SK-N-SH (cell line): ENCODE results near the gene KIF16B. TPM values are rescaled to one million over a fixed set of nuclear protein-coding genes. Genes with fewer than 3 reads are reported as not detected.

Experiments
- CTCF ChIA-PET: fragments of 300-600, 350-600 bp; formaldehyde crosslinking; extraction: SDS; loops from one replicate; lab custom pipeline; 2021; lab: Yijun Ruan, JAX
- POLR2A ChIA-PET: fragments of 350-600 bp; sonication (Branson Sonifier 250); formaldehyde crosslinking; extraction: SDS; loops from one replicate; lab custom pipeline; 2020; ENCODE audit warnings: antibody characterized with exemption, inconsistent platforms; lab: Yijun Ruan, JAX
- DNase-seq: peaks from one replicate; pipeline ENCODE4 v3.0.0; 2012
- H2AFZ ChIP-seq: fragments of 200-600 bp; sonication (generic); 2 replicates; pipeline ENCODE4 v1.8.1; 2016; ENCODE audit warnings: antibody characterized with exemption, mild to moderate bottlenecking, low read depth
- H3F3A ChIP-seq: fragments of 200-600 bp; sonication (generic); replicated peaks from 2 replicates; pipeline ENCODE3; 2016; ENCODE audit warnings: antibody characterized with exemption, mild to moderate bottlenecking; ENCODE audit not compliant: insufficient read depth
- H3K27ac ChIP-seq, 2 experiments: fragments of 200-500 bp in 1 of 2; fragments of 200-600 bp in 1 of 2; sonication (Bioruptor generic) in 1 of 2; sonication (generic), shearing (Covaris generic) in 1 of 2; 2 replicates each; pipeline versions ENCODE4 v1.5.1 to v1.6.1; 2014 to 2016; ENCODE audit warnings: low read depth in 2 of 2, inconsistent platforms in 1 of 2, low read length in 1 of 2, mild to moderate bottlenecking in 1 of 2, mixed read lengths in 1 of 2
- H3K27me3 ChIP-seq: fragments of 200-600 bp; sonication (generic), shearing (Covaris generic); 2 replicates; pipeline ENCODE4 v1.6.1; 2016; ENCODE audit warnings: mixed run types; ENCODE audit not compliant: insufficient read depth
- H3K36me3 ChIP-seq, 2 experiments: fragments of 200-500 bp in 1 of 2; fragments of 200-600 bp in 1 of 2; sonication (Bioruptor generic) in 1 of 2; sonication (generic) in 1 of 2; replicated peaks in 1 of 2; 2 replicates each; pipeline versions ENCODE3 to v1.5.1; 2014 to 2016; ENCODE audit warnings: low read length in 1 of 2, mild to moderate bottlenecking in 1 of 2; ENCODE audit not compliant: insufficient read depth in 2 of 2, control insufficient read depth in 1 of 2
- H3K4me1 ChIP-seq, 2 experiments: fragments of 200-500 bp in 1 of 2; fragments of 200-600 bp in 1 of 2; sonication (Bioruptor generic) in 1 of 2; sonication (generic), shearing (Covaris generic) in 1 of 2; 2 replicates each; pipeline versions ENCODE4 v1.5.1 to v1.6.1; 2014 to 2016; ENCODE audit warnings: low read depth in 1 of 2, low read length in 1 of 2, mixed run types in 1 of 2; ENCODE audit not compliant: insufficient read depth in 2 of 2, control insufficient read depth in 1 of 2
- H3K4me2 ChIP-seq: fragments of 200-600 bp; sonication (generic), shearing (Covaris generic); 2 replicates; pipeline ENCODE4 v1.6.1; 2017; ENCODE audit warnings: mixed run types
- H3K4me3 ChIP-seq, 2 experiments: fragments of 200-500 bp in 1 of 2; fragments of 200-600 bp in 1 of 2; sonication (Bioruptor generic) in 1 of 2; sonication (generic), shearing (Covaris generic) in 1 of 2; 2 replicates each; pipeline versions ENCODE4 v1.5.1 to v1.8.1; 2014 to 2016; ENCODE audit warnings: low read depth in 2 of 2, inconsistent platforms in 1 of 2, low read length in 1 of 2, mild to moderate bottlenecking in 1 of 2, mixed read lengths in 1 of 2, moderate library complexity in 1 of 2
- H3K79me2 ChIP-seq: fragments of 200-600 bp; sonication (generic); 2 replicates; pipeline ENCODE4 v1.8.1; 2017; ENCODE audit warnings: mild to moderate bottlenecking; ENCODE audit not compliant: insufficient read depth
- H3K9ac ChIP-seq: fragments of 200-600 bp; sonication (generic); 2 replicates; pipeline ENCODE4 v1.6.1; 2017; ENCODE audit warnings: mixed run types
- H3K9me2 ChIP-seq: fragments of 200-600 bp; sonication (generic); 2 replicates; pipeline ENCODE4 v1.6.1; 2017; ENCODE audit warnings: mixed run types
- H3K9me3 ChIP-seq: fragments of 200-600 bp; sonication (generic); 2 replicates; pipeline ENCODE4 v1.6.1; 2017; ENCODE audit warnings: mixed run types, mild to moderate bottlenecking, moderate library complexity
- H4K20me1 ChIP-seq: fragments of 200-600 bp; sonication (generic); 2 replicates; pipeline ENCODE4 v1.6.1; 2017; ENCODE audit warnings: mild to moderate bottlenecking, mixed run types; ENCODE audit not compliant: insufficient read depth
- CTCF ChIP-seq: fragments of 200-600 bp; sonication (generic); IDR thresholded peaks from 2 replicates; pipeline ENCODE4 v1.6.1; 2017; ENCODE audit warnings: antibody characterized with exemption, mild to moderate bottlenecking, moderate library complexity
- EZH2phosphoT487 ChIP-seq: fragments of 200-600 bp; sonication (generic); IDR thresholded peaks from 2 replicates; pipeline ENCODE4 v1.6.1; 2017; ENCODE audit warnings: low read depth, mixed run types, mild to moderate bottlenecking, antibody characterized with exemption, moderate library complexity, borderline replicate concordance
- FOXJ3 ChIP-seq: sonication (generic); formaldehyde crosslinking; IDR thresholded peaks from 2 replicates; pipeline ENCODE4 v1.5.1; 2020; ENCODE audit warnings: mild to moderate bottlenecking, missing genetic modification reagents
- GABPA ChIP-seq: IDR thresholded peaks from 2 replicates; pipeline ENCODE4 v1.4.0; 2012; ENCODE audit warnings: low read depth, mild to moderate bottlenecking
- MAX ChIP-seq: IDR thresholded peaks from 2 replicates; pipeline ENCODE4 v1.4.0; 2012; ENCODE audit warnings: low read depth
- MEF2A ChIP-seq: IDR thresholded peaks from 2 replicates; pipeline ENCODE4 v1.4.0; 2012; ENCODE audit warnings: low read depth, borderline replicate concordance
- NRF1 ChIP-seq: IDR thresholded peaks from 2 replicates; pipeline ENCODE4 v1.6.1; 2012; ENCODE audit warnings: low read depth, mild to moderate bottlenecking, low read length
- PBX3 ChIP-seq: IDR thresholded peaks from 2 replicates; pipeline ENCODE4; 2012
- POLR2AphosphoS5 ChIP-seq: IDR thresholded peaks from 2 replicates; pipeline ENCODE4 v1.6.1; 2012; ENCODE audit warnings: low read depth, low read length
- RAD21 ChIP-seq: IDR thresholded peaks from 2 replicates; pipeline ENCODE4 v1.6.1; 2012; ENCODE audit warnings: mild to moderate bottlenecking, low read length
- RCOR1 ChIP-seq: fragments of 150-350 bp; IDR thresholded peaks from 2 replicates; pipeline ENCODE4 v1.6.1; 2017; ENCODE audit warnings: antibody characterized with exemption, low read length
- RFX5 ChIP-seq: IDR thresholded peaks from 2 replicates; pipeline ENCODE4 v1.6.1; 2012; ENCODE audit warnings: mild to moderate bottlenecking, improper control_type of control experiment, low read length
- SMC3 ChIP-seq: IDR thresholded peaks from 2 replicates; pipeline ENCODE4 v1.6.1; 2012; ENCODE audit warnings: low read depth, low read length, improper control_type of control experiment
- TAF1 ChIP-seq: IDR thresholded peaks from 2 replicates; pipeline ENCODE4 v1.6.1; 2012; ENCODE audit warnings: low read depth, mild to moderate bottlenecking, low read length, moderate library complexity, borderline replicate concordance
- TCF12 ChIP-seq: IDR thresholded peaks from 2 replicates; pipeline ENCODE4 v1.4.0; 2012
- USF1 ChIP-seq: IDR thresholded peaks from 2 replicates; pipeline ENCODE4 v1.4.0; 2012; ENCODE audit warnings: low read depth, borderline replicate concordance
- USF2 ChIP-seq: fragments of 150-350 bp; IDR thresholded peaks from 2 replicates; pipeline ENCODE4 v1.6.1; 2017; ENCODE audit warnings: antibody characterized with exemption, low read length, low read depth, borderline replicate concordance
- ZBTB33 ChIP-seq: IDR thresholded peaks from 2 replicates; pipeline ENCODE4 v1.4.0; 2012; ENCODE audit warnings: low read depth, borderline replicate concordance
- WGBS: methylation state at CpG from one replicate; pipeline ENCODE4 v1.1.6; 2017; ENCODE audit warnings: low lambda C conversion rate; 5-methylcytosine and 5-hydroxymethylcytosine counted together
- polyA plus RNA-seq, 3 experiments: library from polyadenylated mRNA; depleted of rRNA; stranded (reverse); fragments of >200 nt; gene quantifications; 2 replicates each; pipeline ENCODE4 v1.2.3, GENCODE V29; 2012

The KIF16B gene
- polyA plus RNA-seq, 1 of the 3 experiments (the other 2 are of a cell fraction): 3.3 TPM

GRCh38 chr20:16483024-16483423 lies 90.2 kb downstream of the KIF16B start:
- H3K27ac ChIP-seq: no peak overlapping the region
- H3K79me2 ChIP-seq: no peaks in the 10 kb centered on the region
- H3K4me1 ChIP-seq: no peaks in the 10 kb centered on the region; a peak in 1 of 4 replicates
- H3K36me3 ChIP-seq: peaks cover 0 to 2% of the 10 kb centered on the region in 2 experiments
- H3K9ac ChIP-seq: no peak overlapping the region
- TF ChIP-seq USF1: no peak
- TF ChIP-seq EZH2phosphoT487: no peak
- no peak for TF ChIP-seq MEF2A
- TF ChIP-seq ZBTB33: no peak
- TF ChIP-seq RAD21: no peak
- TF ChIP-seq MAX: no peak
- TF ChIP-seq CTCF: no peak
- TF ChIP-seq USF2: no peak
- no peak for TF ChIP-seq RCOR1
- TF ChIP-seq, all 33 proteins: peak for 0
- Histone ChIP-seq H2AFZ (no peak overlapping the region), H3K4me3 (no peak overlapping the region), H3K4me2 (no peak overlapping the region), H3K9me3 (no peaks in the 10 kb centered on the region), H4K20me1 (no peaks in the 10 kb centered on the region), H3F3A (no peaks in the 10 kb centered on the region), H3K27me3 (no peaks in the 10 kb centered on the region), H3K9me2 (no peaks in the 10 kb centered on the region)
- POLR2A ChIA-PET: no interaction called here
- no peak for DNase-seq
- CTCF ChIA-PET: interaction anchor here (0.6 kb wide), 1 partner anchor 647 kb away, joined by 3 read pairs; no protein-coding TSS in a partner anchor
- WGBS: 87% methylated on average over 2 of the region's 2 CpGs

GRCh38 chr20:16481977-16482376 lies 91.3 kb downstream of the KIF16B start:
- no peaks in the 10 kb centered on the region for H3K9me3 ChIP-seq
- H3K36me3 ChIP-seq: peaks cover 0 to 2% of the 10 kb centered on the region in 2 experiments
- no peaks in the 10 kb centered on the region for H3K9me2 ChIP-seq
- ChIA-PET CTCF (no interaction called here), POLR2A (no interaction called here)
- no peaks in the 10 kb centered on the region for H3K79me2 ChIP-seq
- H3K27ac ChIP-seq: no peak overlapping the region
- 84% methylated on average over 2 of the region's 2 CpGs for WGBS
- H3K4me3 ChIP-seq: no peak overlapping the region
- H3K4me2 ChIP-seq: no peak overlapping the region
- H4K20me1 ChIP-seq: no peaks in the 10 kb centered on the region
- TF ChIP-seq FOXJ3 (CRISPR knock-in tag) (no peak), TCF12 (no peak), GABPA (no peak), SMC3 (no peak), RFX5 (no peak), EZH2phosphoT487 (no peak), TAF1 (no peak), NRF1 (no peak), PBX3 (no peak), POLR2AphosphoS5 (no peak)
- TF ChIP-seq, all 33 proteins: peak for 0
- H3K27me3 ChIP-seq: no peaks in the 10 kb centered on the region
- no peaks in the 10 kb centered on the region for H3K4me1 ChIP-seq
- DNase-seq: no peak
- H3K9ac ChIP-seq: no peak overlapping the region
- no peak overlapping the region for H2AFZ ChIP-seq
- H3F3A ChIP-seq: no peaks in the 10 kb centered on the region
